ENCODE data around the gene ALLC. TPM values are rescaled to one million over a fixed set of nuclear protein-coding genes. Genes with fewer than 3 reads are reported as not detected.

The ALLC gene
- total RNA-seq, 1 donor, result under 0.01 TPM

DNA sequence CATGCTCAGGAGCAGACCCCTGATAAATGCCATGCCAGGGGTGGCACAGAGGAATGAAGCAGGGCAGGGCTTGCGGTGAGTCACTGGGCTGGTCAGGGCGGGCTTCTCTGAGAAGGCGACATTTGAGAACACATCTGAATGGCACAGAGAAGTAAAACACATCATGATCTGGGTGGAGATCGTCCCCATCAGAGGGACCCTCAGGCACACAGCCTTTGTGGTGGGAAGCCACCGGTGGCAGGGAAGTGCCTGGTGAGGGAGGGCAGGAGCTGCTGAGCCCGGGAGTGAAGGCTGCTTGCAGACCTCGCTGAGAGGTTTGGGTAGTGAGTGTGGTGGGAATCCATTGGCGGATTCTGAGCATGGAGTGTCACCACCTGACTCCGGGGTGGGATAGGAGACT lies 89.8 kb downstream of the ALLC start:
- no peak for DNase-seq (ENCODE audit: low read depth)
- TF ChIP-seq, protein P1, sequence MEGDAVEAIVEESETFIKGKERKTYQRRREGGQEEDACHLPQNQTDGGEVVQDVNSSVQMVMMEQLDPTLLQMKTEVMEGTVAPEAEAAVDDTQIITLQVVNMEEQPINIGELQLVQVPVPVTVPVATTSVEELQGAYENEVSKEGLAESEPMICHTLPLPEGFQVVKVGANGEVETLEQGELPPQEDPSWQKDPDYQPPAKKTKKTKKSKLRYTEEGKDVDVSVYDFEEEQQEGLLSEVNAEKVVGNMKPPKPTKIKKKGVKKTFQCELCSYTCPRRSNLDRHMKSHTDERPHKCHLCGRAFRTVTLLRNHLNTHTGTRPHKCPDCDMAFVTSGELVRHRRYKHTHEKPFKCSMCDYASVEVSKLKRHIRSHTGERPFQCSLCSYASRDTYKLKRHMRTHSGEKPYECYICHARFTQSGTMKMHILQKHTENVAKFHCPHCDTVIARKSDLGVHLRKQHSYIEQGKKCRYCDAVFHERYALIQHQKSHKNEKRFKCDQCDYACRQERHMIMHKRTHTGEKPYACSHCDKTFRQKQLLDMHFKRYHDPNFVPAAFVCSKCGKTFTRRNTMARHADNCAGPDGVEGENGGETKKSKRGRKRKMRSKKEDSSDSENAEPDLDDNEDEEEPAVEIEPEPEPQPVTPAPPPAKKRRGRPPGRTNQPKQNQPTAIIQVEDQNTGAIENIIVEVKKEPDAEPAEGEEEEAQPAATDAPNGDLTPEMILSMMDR (IDR thresholded peaks at IDR 0.05; ENCODE audit: insufficient read depth, low read depth, low read length), result no peak
- H3K4me3 ChIP-seq (ENCODE audit: low read depth, low read length), result no peak overlapping the region

DNA sequence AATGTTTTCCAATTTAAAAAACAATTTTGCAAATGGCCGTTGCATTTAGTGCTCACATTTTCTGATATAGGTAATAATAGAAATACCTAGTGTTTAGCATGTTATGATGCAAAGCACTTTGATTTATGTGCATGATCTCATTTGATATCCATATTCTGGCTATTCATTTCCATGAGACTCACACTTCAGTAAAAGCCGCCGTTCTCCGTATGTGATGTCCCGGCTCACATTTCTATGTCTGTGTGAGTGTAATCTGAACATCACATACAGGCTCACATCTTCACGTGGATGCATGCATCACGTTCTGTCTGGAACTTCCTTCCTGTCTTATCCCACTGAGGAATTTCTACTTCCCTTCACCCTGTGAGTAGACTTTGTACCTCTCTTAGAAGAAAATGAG lies 91.2 kb downstream of the ALLC start:
- no peak overlapping the region for H3K4me3 ChIP-seq (ENCODE audit: low read depth, low read length)
- TF ChIP-seq, protein P1 (IDR thresholded peaks at IDR 0.05; ENCODE audit: insufficient read depth, low read depth, low read length), result no peak
- no peak for DNase-seq (ENCODE audit: low read depth)

DNA sequence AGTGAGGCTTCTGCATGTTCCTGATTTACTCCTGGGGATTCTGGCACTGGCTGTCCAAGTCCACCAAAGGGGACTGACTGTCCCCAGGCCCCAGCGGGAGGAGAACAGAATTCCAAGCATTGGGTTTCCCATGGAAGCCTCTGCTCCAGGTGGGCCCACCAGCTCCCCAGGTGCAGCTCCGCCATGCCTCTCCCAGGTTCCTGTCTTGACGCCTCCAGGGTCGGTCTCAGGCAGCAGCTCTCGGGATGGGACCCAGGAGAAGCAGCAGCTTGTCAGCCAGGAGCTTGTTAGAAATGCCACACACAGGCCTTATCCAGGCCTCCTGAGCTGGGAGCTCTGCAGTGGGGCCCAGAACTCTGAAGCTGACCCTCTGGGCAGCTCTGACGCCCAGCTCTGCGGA lies 93.3 kb downstream of the ALLC start:
- DNase-seq (ENCODE audit: low read depth), result no peak
- TF ChIP-seq, protein P1 (IDR thresholded peaks at IDR 0.05; ENCODE audit: insufficient read depth, low read depth, low read length), result no peak
- no peak overlapping the region for H3K4me3 ChIP-seq (ENCODE audit: low read depth, low read length)

DNA sequence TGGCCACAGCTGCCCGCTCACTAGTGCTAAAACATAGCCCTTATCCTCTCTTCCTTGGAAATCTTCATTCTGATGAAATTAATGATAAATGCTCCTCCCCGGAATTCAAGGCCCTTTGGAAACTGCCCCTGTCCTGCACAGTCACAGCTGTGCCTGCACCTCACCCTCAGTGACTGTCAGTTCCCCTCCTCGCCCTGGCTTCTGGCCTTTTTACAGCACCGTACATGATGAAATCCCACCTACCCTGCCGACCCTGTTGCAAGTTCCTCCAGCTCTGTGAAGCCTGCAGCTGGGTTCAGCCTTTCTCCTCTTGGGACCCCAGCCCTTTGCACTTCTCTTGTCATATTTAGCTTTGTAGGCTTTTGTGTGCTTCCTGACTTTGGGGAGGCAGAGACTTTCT lies 93.8 kb downstream of the ALLC start:
- DNase-seq (ENCODE audit: low read depth), result no peak
- no peak overlapping the region for H3K4me3 ChIP-seq (ENCODE audit: low read depth, low read length)
- TF ChIP-seq, protein P1 (IDR thresholded peaks at IDR 0.05; ENCODE audit: insufficient read depth, low read depth, low read length), result no peak

Small RNA genes lying within 50 kb of the gene (small RNA-seq; reads per million reads assigned to genes)
- gene TMSB4XP2, result not detected

Other genes with a start within 250 kb of the ALLC start
- gene ADI1, start 138.7 kb upstream of the ALLC start, total RNA-seq, result 47.7 and 66.5 TPM in 2 replicates
- gene RNASEH1, start 99.9 kb upstream of the ALLC start, total RNA-seq, result 42.7 and 48.3 TPM in 2 replicates
- 1,279 and 1,357 TPM in 2 replicates for gene RPS7, start 82.9 kb upstream of the ALLC start, total RNA-seq
- 0.43 and 1.6 TPM in 2 replicates for gene COLEC11, start 63.1 kb upstream of the ALLC start, total RNA-seq
- not detected in 2 replicates for gene DCDC2C, start 45.4 kb downstream of the ALLC start, total RNA-seq